SU-DHL-6 (cell line): ENCODE data around the gene LRP6.

Experiments
- H2AFZ ChIP-seq: fragments of 200-600 bp; sonication (generic); 2 replicates; pipeline ENCODE4 v1.6.1; 2014; ENCODE audit warnings: low read depth, mild to moderate bottlenecking, moderate library complexity, mixed read lengths, antibody characterized with exemption, low read length; ENCODE audit not compliant: severe bottlenecking
- H3F3A ChIP-seq: fragments of 200-600 bp; shearing (Covaris generic); 2 replicates; pipeline ENCODE4 v1.6.0; 2016; ENCODE audit warnings: antibody characterized with exemption, mild to moderate bottlenecking; ENCODE audit not compliant: insufficient read depth
- H3K27ac ChIP-seq: fragments of 200-600 bp; sonication (generic); 2 replicates; pipeline ENCODE4 v1.5.1; 2016; ENCODE audit warnings: low read depth, mild to moderate bottlenecking, low read length, moderate library complexity, mixed read lengths
- H3K27me3 ChIP-seq: fragments of 200-600 bp; sonication (generic), shearing (Covaris generic); 2 replicates; pipeline ENCODE4 v1.6.0; 2014; ENCODE audit warnings: mild to moderate bottlenecking, low read length
- H3K36me3 ChIP-seq: fragments of 200-600 bp; sonication (generic); 2 replicates; pipeline ENCODE4 v1.6.1; 2014; ENCODE audit warnings: mild to moderate bottlenecking, low read length, mixed read lengths
- H3K4me2 ChIP-seq: fragments of 300-600, 200-600 bp; shearing (Covaris generic), sonication (generic); 2 replicates; pipeline ENCODE4 v1.6.0; 2014; ENCODE audit warnings: low read length, low read depth, mild to moderate bottlenecking; ENCODE audit not compliant: poor library complexity, severe bottlenecking
- H3K4me3 ChIP-seq: fragments of 200-600 bp; sonication (generic); 2 replicates; pipeline ENCODE4 v1.5.1; 2014; ENCODE audit warnings: antibody characterized with exemption, low read length, mild to moderate bottlenecking, mixed read lengths; ENCODE audit not compliant: insufficient read depth, poor library complexity, severe bottlenecking
- H3K79me2 ChIP-seq: fragments of 200-600 bp; sonication (generic); 2 replicates; pipeline ENCODE4 v1.6.1; 2014; ENCODE audit warnings: mild to moderate bottlenecking, low read length, moderate library complexity; ENCODE audit not compliant: insufficient read depth
- H3K9ac ChIP-seq: fragments of 200-600 bp; sonication (generic); 2 replicates; pipeline ENCODE4 v1.7.0; 2014; ENCODE audit warnings: mild to moderate bottlenecking, low read length
- H3K9me2 ChIP-seq: fragments of 200-600 bp; sonication (generic); replicated peaks from 2 replicates; pipeline ENCODE4 v1.6.1; 2014; ENCODE audit warnings: low read length; ENCODE audit not compliant: insufficient read depth
- H3K9me3 ChIP-seq: fragments of 200-600 bp; sonication (generic); 2 replicates; pipeline ENCODE4 v1.6.1; 2014; ENCODE audit warnings: low read length, mixed read lengths; ENCODE audit not compliant: insufficient read depth
- H4K20me1 ChIP-seq: fragments of 200-600 bp; sonication (generic); 2 replicates; pipeline ENCODE4 v1.6.1; 2014; ENCODE audit warnings: low read depth, mild to moderate bottlenecking, antibody characterized with exemption, low read length, moderate library complexity, mixed read lengths
- EZH2phosphoT487 ChIP-seq: fragments of 200-600 bp; sonication (generic), shearing (Covaris generic); conservative IDR thresholded peaks from 2 replicates; pipeline ENCODE4 v1.6.1; 2018; ENCODE audit warnings: mild to moderate bottlenecking, antibody characterized with exemption, low read length, moderate library complexity, mixed read lengths
- TF ChIP-seq, protein P1 (sequence below): fragments of 200-600 bp; sonication (generic); IDR thresholded peaks from one replicate; pipeline ENCODE4 v1.5.1; 2017; ENCODE audit warnings: antibody characterized with exemption, mild to moderate bottlenecking, low read length, moderate library complexity; ENCODE audit not compliant: insufficient read depth, poor library complexity, severe bottlenecking

LRP6 gene

GRCh38 chr12:12224240-12224940 is 42.5 kb downstream of the LRP6 start:
- TF ChIP-seq, protein P1, sequence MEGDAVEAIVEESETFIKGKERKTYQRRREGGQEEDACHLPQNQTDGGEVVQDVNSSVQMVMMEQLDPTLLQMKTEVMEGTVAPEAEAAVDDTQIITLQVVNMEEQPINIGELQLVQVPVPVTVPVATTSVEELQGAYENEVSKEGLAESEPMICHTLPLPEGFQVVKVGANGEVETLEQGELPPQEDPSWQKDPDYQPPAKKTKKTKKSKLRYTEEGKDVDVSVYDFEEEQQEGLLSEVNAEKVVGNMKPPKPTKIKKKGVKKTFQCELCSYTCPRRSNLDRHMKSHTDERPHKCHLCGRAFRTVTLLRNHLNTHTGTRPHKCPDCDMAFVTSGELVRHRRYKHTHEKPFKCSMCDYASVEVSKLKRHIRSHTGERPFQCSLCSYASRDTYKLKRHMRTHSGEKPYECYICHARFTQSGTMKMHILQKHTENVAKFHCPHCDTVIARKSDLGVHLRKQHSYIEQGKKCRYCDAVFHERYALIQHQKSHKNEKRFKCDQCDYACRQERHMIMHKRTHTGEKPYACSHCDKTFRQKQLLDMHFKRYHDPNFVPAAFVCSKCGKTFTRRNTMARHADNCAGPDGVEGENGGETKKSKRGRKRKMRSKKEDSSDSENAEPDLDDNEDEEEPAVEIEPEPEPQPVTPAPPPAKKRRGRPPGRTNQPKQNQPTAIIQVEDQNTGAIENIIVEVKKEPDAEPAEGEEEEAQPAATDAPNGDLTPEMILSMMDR, result no peak
- no peak for TF ChIP-seq EZH2phosphoT487
- Histone ChIP-seq H3K9me3 (no peaks in the 10 kb centered on the region), H3K36me3 (no peaks in the 10 kb centered on the region), H4K20me1 (no peaks in the 10 kb centered on the region), H2AFZ (no peak overlapping the region), H3K4me3 (no peak overlapping the region), H3K27me3 (no peaks in the 10 kb centered on the region), H3K9ac (no peak overlapping the region), H3K4me2 (no peak overlapping the region), H3K9me2 (no peaks in the 10 kb centered on the region), H3K79me2 (no peaks in the 10 kb centered on the region), H3F3A (no peaks in the 10 kb centered on the region), H3K27ac (no peak overlapping the region)

DNA sequence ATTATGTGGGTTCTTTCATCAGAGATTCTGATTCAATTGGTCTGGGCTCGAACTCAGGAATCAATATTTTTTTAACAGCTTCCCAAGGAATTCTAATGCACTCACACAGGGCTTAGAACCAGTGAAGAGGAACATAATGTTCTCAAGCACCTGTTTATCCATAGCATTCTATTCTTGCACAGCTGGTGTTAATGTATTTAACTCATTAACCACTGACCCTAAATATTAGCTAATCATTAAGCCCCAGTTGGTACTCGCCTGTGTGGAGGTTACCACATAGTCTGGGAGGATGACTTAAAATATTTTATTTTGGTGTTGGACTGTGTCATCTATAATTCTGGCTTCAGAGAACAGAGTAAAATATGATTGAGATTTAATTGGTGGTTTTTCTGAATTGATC is 45.3 kb downstream of the LRP6 start:
- Histone ChIP-seq H3K36me3 (no peaks in the 10 kb centered on the region), H3K9me3 (no peaks in the 10 kb centered on the region), H3K79me2 (no peaks in the 10 kb centered on the region), H3K27ac (no peak overlapping the region), H2AFZ (no peak overlapping the region), H3F3A (no peaks in the 10 kb centered on the region), H3K9me2 (no peaks in the 10 kb centered on the region), H3K27me3 (no peaks in the 10 kb centered on the region), H3K4me2 (no peak overlapping the region), H3K9ac (no peak overlapping the region), H4K20me1 (no peaks in the 10 kb centered on the region), H3K4me3 (no peak overlapping the region)
- no peak for TF ChIP-seq EZH2phosphoT487
- TF ChIP-seq, protein P1, result no peak

DNA sequence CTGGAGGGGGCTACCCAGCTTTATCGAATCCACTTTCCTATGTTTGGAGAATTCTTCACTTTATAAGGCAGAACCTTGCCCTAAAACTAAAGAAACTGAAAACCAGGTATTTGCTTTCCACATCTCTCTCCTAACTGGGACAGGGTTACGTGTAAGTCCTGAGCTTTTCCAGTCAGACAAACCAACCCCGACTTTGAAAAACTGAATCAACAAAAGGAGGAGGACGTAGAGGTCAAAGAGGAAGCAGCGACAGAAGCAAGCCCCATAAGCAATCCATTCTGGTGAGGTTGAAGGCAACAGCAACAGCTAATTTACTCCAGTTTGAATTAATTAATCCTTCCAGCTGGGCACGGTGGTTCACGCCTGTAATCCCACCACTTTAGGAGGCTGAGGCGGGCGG is 47.2 kb downstream of the LRP6 start:
- H3K4me3 ChIP-seq, result no peak overlapping the region
- no peak overlapping the region for H3K27ac ChIP-seq
- no peaks in the 10 kb centered on the region for H4K20me1 ChIP-seq
- H3K9me3 ChIP-seq, result no peaks in the 10 kb centered on the region
- H3K9me2 ChIP-seq, result no peaks in the 10 kb centered on the region
- H3K79me2 ChIP-seq, result no peaks in the 10 kb centered on the region
- H3F3A ChIP-seq, result no peaks in the 10 kb centered on the region
- no peak overlapping the region for H3K4me2 ChIP-seq
- H3K27me3 ChIP-seq, result no peaks in the 10 kb centered on the region
- no peak for TF ChIP-seq EZH2phosphoT487
- TF ChIP-seq, protein P1, result no peak
- H3K9ac ChIP-seq, result no peak overlapping the region
- H3K36me3 ChIP-seq, result no peaks in the 10 kb centered on the region
- no peak overlapping the region for H2AFZ ChIP-seq
